ENCODE data around the gene FOXQ1. TPM values are rescaled to one million over a fixed set of nuclear protein-coding genes. Genes with fewer than 3 reads are reported as not detected.

FOXQ1 gene
- total and polyA plus RNA-seq, 4 donors, result 1.5 to 22.9 (median 6.9) TPM

DNA sequence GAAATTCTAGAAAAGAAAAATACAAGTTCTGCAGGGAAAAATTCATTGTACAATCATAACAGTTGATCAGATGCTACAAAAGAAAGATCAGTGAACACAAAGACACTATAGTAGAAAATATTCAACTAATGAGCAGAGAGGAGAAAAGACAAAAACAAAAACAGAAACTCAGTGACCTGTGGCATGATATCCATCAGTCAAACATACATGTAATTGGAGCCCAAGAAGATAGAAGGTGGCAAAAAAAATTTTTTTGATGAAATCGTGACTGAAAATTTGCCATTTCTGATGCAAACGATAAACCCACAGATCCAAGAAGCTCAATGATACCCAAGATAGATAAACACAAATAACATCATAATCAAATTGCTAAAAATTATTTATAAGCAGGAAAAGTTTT, 13.1 kb upstream of the FOXQ1 start:
- no peaks in the 10 kb centered on the region for H3K27me3 ChIP-seq (ENCODE audit: control insufficient read depth in 3 of 3, insufficient read depth in 3 of 3, low read length in 2 of 3)
- ATAC-seq (ENCODE audit: insufficient read depth, low FRiP score) (no peak), DNase-seq (no peak)
- H3K4me1 ChIP-seq (ENCODE audit: control insufficient read depth in 5 of 5, insufficient read depth in 5 of 5, low read length in 5 of 5), result peaks cover 0 to 7% (median 0%) of the 10 kb centered on the region in 5 donors
- WGBS, 2 donors, result 90 to 97% methylated on average over 2 of the region's 2 CpGs
- peaks cover 0 to 10% (median 0%) of the 10 kb centered on the region in 4 donors for H3K9me3 ChIP-seq (ENCODE audit: control insufficient read depth in 4 of 4, insufficient read depth in 3 of 4, low read length in 3 of 4)
- no peak overlapping the region for H3K4me3 ChIP-seq
- H3K36me3 ChIP-seq (ENCODE audit: control insufficient read depth in 4 of 4, insufficient read depth in 4 of 4, low read length in 4 of 4), result no peaks in the 10 kb centered on the region
- H3K27ac ChIP-seq (ENCODE audit: low read depth in 1 of 2, low read length in 1 of 2), result no peak overlapping the region
- TF ChIP-seq, protein P1, sequence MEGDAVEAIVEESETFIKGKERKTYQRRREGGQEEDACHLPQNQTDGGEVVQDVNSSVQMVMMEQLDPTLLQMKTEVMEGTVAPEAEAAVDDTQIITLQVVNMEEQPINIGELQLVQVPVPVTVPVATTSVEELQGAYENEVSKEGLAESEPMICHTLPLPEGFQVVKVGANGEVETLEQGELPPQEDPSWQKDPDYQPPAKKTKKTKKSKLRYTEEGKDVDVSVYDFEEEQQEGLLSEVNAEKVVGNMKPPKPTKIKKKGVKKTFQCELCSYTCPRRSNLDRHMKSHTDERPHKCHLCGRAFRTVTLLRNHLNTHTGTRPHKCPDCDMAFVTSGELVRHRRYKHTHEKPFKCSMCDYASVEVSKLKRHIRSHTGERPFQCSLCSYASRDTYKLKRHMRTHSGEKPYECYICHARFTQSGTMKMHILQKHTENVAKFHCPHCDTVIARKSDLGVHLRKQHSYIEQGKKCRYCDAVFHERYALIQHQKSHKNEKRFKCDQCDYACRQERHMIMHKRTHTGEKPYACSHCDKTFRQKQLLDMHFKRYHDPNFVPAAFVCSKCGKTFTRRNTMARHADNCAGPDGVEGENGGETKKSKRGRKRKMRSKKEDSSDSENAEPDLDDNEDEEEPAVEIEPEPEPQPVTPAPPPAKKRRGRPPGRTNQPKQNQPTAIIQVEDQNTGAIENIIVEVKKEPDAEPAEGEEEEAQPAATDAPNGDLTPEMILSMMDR (IDR thresholded peaks at IDR 0.05; ENCODE audit: control extremely low read depth, extremely low read depth), result no peak
- H3K9ac ChIP-seq (ENCODE audit: insufficient read depth in 1 of 2, low read length in 2 of 2), result no peak overlapping the region

DNA sequence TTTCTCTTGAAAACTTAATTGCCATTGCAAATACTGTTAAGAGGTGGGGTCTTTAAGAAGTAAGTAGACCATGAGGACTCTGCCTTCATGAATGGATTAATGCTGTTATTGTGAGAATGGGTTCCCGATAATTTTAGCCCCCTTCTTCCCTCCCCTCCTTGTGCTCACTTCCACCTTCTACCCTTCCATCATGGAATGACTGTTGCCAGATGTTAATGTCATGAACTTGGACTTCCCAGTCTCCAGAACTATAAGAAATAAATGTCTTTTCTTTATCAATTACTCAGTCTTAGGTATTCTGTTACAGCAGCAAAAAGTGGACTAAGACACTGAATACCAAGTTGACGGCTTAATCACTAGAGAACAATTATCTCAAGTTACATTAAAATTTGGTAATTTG, 5.8 kb upstream of the FOXQ1 start:
- peaks cover 0 to 6% (median 0%) of the 10 kb centered on the region in 5 donors for H3K4me1 ChIP-seq (ENCODE audit: control insufficient read depth in 5 of 5, insufficient read depth in 5 of 5, low read length in 5 of 5)
- no peak overlapping the region for H3K27ac ChIP-seq (ENCODE audit: low read depth in 1 of 2, low read length in 1 of 2)
- WGBS, 2 donors, result 92 to 96% methylated on average over 2 of the region's 2 CpGs
- TF ChIP-seq, protein P1 (IDR thresholded peaks at IDR 0.05; ENCODE audit: control extremely low read depth, extremely low read depth), result no peak
- H3K9ac ChIP-seq (ENCODE audit: insufficient read depth in 1 of 2, low read length in 2 of 2), result no peak overlapping the region
- H3K27me3 ChIP-seq (ENCODE audit: control insufficient read depth in 3 of 3, insufficient read depth in 3 of 3, low read length in 2 of 3), result peaks cover 0 to 3% (median 0%) of the 10 kb centered on the region in 3 donors
- H3K4me3 ChIP-seq, result no peak overlapping the region
- peaks cover 0 to 12% (median 0%) of the 10 kb centered on the region in 4 donors for H3K9me3 ChIP-seq (ENCODE audit: control insufficient read depth in 4 of 4, insufficient read depth in 3 of 4, low read length in 3 of 4)
- peaks cover 0 to 10% (median 0%) of the 10 kb centered on the region in 4 donors for H3K36me3 ChIP-seq (ENCODE audit: control insufficient read depth in 4 of 4, insufficient read depth in 4 of 4, low read length in 4 of 4)
- ATAC-seq (ENCODE audit: insufficient read depth, low FRiP score) (no peak), DNase-seq (no peak)

DNA sequence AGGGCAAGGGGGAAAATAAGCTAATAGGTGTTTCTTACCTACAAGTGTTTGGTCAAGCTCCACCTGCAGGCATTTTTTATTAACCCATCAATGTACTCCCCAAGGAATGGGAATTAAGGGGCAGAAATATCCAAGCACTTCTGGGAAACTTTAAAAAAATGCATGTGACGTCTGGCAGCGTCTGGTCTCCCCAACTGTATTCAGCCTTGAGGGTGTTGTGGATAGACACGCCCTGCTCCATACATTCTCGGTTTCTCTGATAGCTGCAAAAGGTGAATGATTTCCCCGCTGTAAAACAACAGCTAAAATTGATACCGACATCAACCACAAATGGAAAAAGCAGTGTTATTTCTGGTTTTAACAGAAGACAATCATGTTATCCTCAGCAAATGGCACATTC, 2.5 kb upstream of the FOXQ1 start:
- no peak overlapping the region for H3K27ac ChIP-seq (ENCODE audit: low read depth in 1 of 2, low read length in 1 of 2)
- H3K36me3 ChIP-seq (ENCODE audit: control insufficient read depth in 4 of 4, insufficient read depth in 4 of 4, low read length in 4 of 4), result peaks cover 0 to 10% (median 0%) of the 10 kb centered on the region in 4 donors
- WGBS, 2 donors, result 60 to 81% methylated on average over 6 of the region's 6 CpGs
- DNase-seq (no peak), ATAC-seq (ENCODE audit: insufficient read depth, low FRiP score) (no peak)
- no peak overlapping the region for H3K4me3 ChIP-seq
- peaks cover under 1 to 16% (median 4%) of the 10 kb centered on the region in 5 donors for H3K4me1 ChIP-seq (ENCODE audit: control insufficient read depth in 5 of 5, insufficient read depth in 5 of 5, low read length in 5 of 5)
- TF ChIP-seq, protein P1 (IDR thresholded peaks at IDR 0.05; ENCODE audit: control extremely low read depth, extremely low read depth), result no peak
- peaks cover 0 to 3% (median 0%) of the 10 kb centered on the region in 4 donors for H3K9me3 ChIP-seq (ENCODE audit: control insufficient read depth in 4 of 4, insufficient read depth in 3 of 4, low read length in 3 of 4)
- peaks cover 0 to 8% (median 5%) of the 10 kb centered on the region in 3 donors for H3K27me3 ChIP-seq (ENCODE audit: control insufficient read depth in 3 of 3, insufficient read depth in 3 of 3, low read length in 2 of 3)
- H3K9ac ChIP-seq (ENCODE audit: insufficient read depth in 1 of 2, low read length in 2 of 2), result no peak overlapping the region
